Left hindlimb (tissue), 1 donor: ENCODE data around the gene OBI1.
A peak's percentile ranks its signal among the peaks of the same experiment; 100 is the strongest.

Experiments
- DNase-seq: peaks from one replicate; pipeline ENCODE4 v3.0.0-alpha.2; 2018

Gene OBI1

GRCh38 chr13:78601874-78602560 lies 56.9 kb downstream of the OBI1 start:
- no peak for DNase-seq

GRCh38 chr13:78601124-78601873 lies 57.7 kb downstream of the OBI1 start:
- DNase-seq = no peak

GRCh38 chr13:78600280-78600883 lies 58.6 kb downstream of the OBI1 start:
- no peak for DNase-seq

GRCh38 chr13:78599645-78600279 lies 59.2 kb downstream of the OBI1 start:
- no peak for DNase-seq

GRCh38 chr13:78598966-78599644 lies 59.9 kb downstream of the OBI1 start:
- no peak for DNase-seq

- no peak for DNase-seq
These were observed 60.7 kb downstream of the OBI1 start for GRCh38 chr13:78598116-78598781.

- no peak for DNase-seq
These were observed 61.4 kb downstream of the OBI1 start for GRCh38 chr13:78597602-78597932.

GRCh38 chr13:78596736-78597601 lies 62.0 kb downstream of the OBI1 start:
- no peak for DNase-seq

- no peak for DNase-seq
These were observed 62.6 kb downstream of the OBI1 start for GRCh38 chr13:78596399-78596735.

GRCh38 chr13:78595495-78596398 lies 63.2 kb downstream of the OBI1 start:
- DNase-seq = no peak

GRCh38 chr13:78594456-78594975 lies 64.4 kb downstream of the OBI1 start:
- DNase-seq = no peak

- DNase-seq = no peak
These were observed 65.1 kb downstream of the OBI1 start for GRCh38 chr13:78593652-78594455.

GRCh38 chr13:78593129-78593528 lies 65.8 kb downstream of the OBI1 start:
- DNase-seq = no peak

- no peak for DNase-seq
These were observed 66.4 kb downstream of the OBI1 start for GRCh38 chr13:78592584-78592983.

- DNase-seq = peak; percentile 65
These were observed 69.7 kb downstream of the OBI1 start for GRCh38 chr13:78589206-78589605.

GRCh38 chr13:78587395-78587794 lies 71.6 kb downstream of the OBI1 start:
- no peak for DNase-seq

- no peak for DNase-seq
These were observed 72.2 kb downstream of the OBI1 start for GRCh38 chr13:78586706-78587105.

GRCh38 chr13:78576261-78576660 lies 82.7 kb downstream of the OBI1 start:
- no peak for DNase-seq

GRCh38 chr13:78572459-78572858 lies 86.5 kb downstream of the OBI1 start:
- no peak for DNase-seq
